ENCODE data around the gene DRAM2.
"Not testable (repeated sequence)": the region's sequence is repeated elsewhere in the genome, so short reads cannot be mapped to it uniquely, and the experiment has no call there.

DRAM2 gene

DNA sequence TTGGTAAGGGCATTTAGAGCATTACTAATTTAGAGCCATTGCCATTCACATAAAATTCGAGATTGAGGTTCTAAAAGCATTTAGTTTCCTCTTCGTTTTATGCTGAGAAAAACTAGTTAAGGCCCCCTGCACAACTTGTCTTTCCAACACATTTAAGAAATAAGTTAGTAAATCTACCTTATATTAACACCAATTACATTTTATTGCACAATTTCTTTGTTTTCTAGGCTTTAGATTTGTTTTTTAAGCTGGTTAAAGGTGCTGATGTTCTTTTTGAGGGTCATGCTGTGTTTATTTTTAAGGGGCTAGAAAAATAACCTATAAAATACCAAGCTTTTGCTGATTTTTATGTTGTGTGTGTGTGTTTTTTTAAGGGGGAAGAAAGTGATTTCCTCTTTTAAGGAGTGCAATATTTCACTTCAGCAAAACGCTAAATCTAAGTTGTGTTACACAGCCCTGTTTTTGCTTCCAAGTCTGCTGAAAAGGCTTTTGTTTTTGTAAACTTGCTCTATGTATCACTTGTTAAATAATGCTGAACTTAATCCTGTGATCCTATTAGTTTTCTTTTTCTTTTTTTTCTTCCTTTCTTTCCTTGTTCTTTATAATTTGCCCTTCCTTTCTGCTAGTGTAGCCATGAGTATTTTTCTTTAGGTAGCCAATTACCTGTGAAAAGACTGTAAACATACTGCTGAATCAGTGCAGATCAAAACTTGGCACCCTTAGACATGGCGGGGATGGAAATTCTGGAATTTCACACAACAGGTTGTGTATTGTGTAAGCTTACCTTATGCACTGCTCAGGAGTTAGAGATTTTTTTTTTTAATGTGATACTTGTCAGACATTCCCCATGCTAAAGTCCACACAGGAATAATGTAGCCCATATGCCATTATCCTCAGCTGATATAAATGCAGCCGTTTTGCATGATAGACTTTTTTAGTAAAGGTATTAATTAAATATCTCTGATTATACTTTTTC lies 1.6 kb upstream of the DRAM2 start:
- DNase-seq = no peak

DNA sequence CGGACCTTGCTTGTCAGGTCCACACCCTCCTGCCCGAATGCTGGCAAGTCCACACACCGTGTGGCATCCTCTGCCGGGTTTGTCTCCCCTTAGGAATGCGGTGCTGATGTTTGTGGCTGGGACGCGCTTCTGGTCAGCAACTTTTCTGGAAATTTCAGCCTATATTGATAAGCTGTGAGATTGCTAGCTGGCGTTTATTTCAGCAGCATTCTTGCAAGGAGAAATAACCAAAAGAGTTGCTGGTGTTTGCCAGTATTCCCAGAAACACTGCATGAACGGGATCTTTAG lies 731 bp upstream of the DRAM2 start:
- DNase-seq = peak; percentile 39

DNA sequence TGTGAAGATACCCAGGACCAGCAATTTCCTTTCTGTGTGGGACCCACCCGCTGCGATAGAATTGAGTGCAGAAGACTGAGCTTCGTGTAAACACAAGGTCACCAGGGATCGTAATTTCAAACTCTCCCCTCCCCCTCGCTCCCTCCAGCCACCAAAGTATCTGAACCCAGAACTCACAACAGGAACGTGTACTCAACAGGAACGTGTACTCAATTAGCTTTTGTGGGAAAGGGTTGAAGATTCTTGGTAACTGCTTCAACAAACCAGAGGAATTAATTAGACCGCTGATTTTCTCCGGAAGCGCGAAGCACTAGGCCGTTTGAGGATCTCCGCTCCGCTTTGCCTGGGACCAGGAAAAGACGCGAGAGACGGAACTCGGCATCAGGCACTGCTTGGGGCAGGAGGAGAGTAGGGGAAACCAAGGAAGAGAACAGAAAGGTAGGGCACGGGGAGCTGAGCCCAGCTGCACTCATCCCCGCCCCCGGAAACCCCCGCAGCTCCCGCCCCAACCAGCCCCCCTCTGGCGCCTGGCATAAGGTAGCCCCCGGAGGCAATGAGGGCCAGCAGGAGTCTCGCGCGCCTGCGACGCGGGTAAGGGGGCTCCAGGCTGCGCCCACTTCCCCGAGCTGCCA lies 453 bp downstream of the DRAM2 start:
- peak; percentile 50 for DNase-seq

DNA sequence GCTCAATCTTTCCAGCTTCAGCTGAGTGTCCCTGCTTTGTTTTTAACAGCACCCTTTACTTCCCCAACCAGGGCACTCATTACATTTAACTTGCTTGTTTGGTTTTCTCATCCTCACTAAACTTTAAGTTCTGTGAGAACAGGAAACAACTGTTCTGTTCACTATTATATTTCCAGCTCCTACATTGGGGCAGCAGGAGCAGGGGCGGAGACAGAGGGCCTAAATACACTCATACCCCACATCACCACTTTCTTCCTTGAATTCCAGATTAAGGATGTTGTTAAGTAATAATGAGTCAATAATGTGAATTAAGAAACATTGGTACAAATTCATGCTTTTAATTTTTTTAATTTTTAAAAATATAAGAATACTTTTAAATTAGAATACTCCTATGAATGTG lies 6.0 kb downstream of the DRAM2 start:
- no peak for DNase-seq

DNA sequence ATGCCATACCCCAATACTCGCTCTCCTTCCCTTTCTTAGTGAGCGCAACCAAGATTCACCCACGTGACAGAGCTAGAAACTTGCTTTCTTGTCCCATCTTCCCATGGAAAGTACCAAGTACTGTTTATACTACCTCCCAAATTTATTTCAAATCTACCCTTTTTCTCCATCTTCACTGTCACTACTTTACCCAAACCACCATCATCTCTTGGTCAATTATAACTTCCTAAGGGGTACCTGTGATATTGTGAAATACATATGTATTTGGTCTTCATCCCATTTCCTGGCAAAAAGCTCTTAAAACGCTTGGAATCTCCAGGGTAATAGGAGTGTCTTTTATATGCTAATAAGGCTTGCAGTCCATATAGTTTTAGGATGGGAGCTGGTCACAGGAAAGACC lies 8.2 kb downstream of the DRAM2 start:
- DNase-seq = no peak

DNA sequence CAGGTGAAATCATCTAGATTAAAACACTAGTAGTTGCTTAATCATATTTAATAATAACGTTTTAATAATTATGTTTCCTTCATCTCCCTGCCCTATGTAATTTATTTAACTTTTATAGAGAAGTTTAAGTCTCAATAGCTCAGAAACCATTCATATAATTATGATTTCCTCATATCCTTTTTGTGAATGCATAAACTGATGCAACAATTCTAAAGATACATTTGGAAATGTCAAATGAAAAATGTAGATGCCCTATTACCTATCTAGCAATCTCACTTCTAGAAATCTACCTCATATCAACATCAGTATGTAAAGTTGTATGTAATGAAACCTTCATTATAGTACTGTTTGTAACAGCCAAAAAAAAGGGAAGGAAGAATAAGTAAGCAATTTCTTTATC lies 10.5 kb downstream of the DRAM2 start:
- DNase-seq = no peak

DNA sequence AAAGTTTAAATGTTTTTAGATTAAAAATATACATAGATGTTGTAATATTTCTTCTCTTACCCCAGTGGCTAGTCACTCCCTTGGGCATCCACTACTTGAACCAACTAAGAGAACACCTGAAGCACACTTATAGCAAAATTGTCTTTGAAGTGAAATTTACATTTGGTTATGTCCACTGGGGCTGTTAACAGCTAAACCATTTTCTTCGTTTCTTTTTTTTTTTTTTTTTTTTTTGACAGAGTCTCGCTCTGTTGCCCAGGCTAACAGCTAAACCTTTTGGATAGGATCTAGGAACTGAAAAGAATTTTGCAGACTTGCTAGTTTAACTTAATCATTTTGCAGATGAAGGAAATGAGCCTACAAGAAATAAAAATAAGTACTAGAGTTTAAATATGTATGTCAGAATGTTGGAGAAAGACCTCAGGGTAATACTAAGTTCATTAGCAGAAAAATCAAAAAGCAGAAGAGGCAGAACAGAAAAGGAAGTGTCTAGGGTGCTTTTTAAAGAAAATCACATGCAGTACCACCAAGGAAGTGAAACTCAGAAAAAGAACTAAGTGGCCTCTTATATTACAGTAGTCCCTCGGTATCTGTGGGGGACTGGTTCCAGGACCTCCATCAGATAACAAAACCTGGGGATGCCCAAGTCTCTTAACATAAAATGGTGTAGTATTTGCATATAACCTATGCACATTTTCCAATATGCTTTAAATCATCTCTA lies 11.8 kb downstream of the DRAM2 start:
- no peak for DNase-seq

DNA sequence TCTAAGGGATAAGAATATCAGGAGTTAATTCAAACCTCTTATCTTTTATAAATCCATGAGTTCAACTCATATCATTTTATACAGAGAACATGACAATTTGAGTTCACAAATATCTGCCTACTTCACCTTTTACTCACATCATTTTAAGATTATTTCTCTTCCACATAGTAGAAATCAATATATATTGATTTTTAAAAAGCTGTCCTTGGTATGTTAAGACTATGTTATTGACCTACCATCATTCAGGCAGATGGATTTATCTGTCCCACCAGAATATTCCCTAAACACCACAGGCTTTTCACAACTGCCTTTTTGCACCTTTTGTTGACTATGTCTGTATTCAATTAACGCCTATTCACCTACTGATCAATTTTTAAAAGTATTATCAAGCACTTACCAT lies 13.5 kb downstream of the DRAM2 start:
- DNase-seq = no peak

DNA sequence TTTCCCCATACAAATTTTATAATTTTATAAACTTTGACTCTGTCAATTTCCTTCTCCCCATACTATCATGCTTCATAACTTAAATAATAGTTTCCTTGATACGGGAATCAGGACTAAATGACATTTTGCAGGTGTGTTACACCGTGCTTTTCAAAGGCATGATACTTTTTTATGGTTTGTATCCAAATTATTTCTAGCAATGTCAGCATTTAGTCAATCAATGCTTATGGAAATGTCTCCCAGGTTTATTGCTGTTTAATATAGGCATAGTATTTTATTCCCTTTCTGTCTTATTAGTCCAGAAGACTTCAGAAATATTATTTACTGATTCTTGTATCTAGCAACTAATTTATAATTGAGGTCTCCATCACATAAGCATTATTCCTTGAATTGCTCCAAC lies 23.4 kb downstream of the DRAM2 start:
- no peak for DNase-seq

DNA sequence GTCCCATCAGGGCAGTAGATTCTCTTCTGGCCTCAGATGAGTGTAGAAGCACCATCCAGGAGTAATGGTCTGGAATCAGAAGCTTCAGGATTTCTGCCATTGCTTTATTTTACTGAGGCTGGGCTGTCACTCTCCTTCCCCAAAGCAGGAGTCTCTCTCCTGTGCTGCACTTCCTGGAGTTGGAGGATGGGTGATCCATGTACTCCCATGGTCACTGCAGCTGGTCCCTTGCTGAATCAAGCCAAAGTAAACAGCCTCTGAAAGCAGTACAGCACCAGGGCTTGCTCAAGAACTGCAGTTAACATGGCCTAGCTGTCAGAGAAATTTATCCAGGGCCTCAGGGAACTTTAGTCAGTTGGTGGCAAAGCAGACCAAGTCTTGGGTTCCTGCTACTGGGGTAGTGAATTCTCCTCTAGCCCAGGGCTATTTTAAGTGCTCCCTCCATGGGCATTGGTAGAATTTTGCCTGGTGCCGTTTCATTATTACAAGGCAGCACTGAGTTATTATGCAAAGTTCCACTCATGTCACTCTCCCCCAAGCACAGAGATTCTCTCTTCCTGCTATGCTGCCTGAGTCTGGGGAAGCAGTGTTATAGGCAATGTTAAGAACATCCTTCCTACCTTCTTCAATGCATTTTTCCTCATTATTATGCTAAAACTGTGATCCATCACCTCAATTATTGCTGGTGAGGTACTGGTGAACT lies 29.5 kb downstream of the DRAM2 start:
- peak; percentile 3 for DNase-seq

DNA sequence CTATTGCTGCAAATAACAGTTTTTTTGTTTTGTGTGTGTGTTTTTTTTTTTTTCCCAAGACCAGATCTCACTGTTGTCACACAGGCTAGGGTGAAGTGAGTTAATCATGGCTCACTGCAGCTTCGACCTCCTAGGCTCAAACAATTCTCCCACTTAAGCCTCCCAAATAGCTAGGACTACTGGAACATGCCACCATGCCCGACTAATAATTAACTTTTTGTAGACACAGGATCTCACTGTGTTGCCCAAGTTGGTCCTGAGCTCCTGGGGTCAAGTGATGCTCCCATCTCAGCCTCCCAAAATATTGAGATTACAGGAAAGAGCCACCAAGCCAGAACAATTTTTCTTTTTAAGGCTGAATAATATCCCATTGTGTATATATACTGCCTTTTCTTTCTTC lies 34.9 kb downstream of the DRAM2 start:
- no peak for DNase-seq

DNA sequence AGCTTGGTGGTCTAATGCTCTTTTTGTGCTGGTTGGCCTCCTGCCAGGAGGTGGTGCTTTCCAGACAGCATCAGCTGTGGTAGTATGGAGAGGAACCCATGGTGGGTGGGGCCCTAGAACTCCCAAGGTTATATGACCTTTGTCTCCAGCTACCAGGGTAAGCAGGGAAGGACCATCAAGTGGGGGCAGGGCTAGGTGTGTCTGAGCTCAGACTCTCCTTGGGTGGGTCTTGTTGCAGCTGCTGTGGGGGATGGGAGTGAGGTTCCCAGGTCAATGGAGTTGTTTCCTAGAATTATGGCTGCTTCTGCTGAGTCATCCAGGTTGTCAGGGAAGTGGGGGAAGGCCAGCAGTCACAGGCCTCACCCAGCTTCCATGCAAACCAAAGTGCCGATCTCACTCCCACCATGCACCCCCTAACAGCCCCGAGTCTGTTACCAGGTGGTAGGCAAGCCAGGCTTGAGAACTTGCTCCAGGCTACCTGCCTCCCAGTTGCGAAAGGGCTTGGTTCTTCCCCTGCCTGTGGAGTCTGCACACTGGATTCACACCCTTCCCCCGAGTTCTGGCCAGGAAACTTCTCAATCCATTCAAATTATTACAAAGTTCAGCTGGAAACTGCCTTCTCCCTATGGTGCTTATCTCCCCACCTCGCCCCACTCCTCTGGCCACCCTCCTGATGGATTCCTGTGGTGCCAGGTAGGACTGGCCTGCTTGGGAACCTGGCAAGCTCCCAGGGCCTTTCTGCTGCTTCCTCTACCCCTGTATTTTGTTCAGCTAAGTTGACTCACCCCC lies 37.8 kb downstream of the DRAM2 start:
- no peak for DNase-seq

DNA sequence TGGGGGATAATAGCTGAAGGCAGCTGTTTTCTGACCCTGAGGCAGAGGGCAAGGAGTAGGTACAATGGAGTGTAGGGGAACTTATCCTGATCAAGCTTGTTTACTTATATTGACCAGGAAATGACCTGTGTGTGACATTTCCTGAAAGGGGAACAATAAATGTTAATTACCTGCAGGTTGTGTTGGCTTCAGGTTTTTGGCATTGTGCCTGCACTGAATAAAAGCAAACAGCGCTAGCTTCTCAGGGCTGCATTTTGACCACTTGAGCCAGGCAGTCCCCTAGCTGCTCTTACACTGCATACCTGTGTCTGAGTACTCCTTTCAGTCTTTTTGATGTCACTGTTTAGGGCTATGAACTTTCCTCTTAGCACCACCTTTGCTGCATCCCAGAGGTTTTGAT lies 40.6 kb downstream of the DRAM2 start:
- DNase-seq = no peak

DNA sequence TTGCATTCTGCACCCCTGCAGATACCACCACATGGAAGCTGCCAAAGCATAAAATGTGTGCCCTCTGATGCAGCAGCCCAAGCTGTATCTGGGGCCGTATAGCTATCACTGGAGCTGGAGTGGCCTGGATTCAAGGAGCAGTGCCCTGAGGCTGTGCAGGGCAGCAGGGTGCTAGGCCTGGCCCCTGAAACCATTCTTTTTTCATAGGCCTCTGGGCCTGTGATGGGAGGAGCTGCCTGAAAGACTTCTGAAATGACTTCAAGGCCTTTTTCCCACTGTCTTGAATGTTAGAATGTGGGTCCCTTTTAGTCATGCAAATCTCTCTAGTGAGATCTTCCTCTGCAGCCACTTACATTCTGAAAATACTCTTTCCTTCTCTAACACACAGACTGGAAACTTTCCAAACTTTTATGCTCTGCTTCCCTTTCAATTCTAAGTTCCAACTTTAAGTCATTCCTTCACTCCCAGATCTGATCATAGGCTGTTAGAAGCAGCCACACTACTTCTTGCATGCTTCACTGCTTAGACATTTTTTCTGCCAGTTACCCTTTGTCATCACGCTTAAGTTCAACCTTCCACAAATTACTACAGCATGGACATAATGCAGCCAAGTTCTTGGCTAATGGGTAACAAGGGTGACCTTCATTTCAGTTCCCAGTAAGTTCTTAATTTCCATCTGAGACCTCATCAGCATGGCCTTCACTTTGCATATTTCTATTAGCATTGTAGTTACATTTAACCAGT lies 42.4 kb downstream of the DRAM2 start:
- no peak for DNase-seq

DNA sequence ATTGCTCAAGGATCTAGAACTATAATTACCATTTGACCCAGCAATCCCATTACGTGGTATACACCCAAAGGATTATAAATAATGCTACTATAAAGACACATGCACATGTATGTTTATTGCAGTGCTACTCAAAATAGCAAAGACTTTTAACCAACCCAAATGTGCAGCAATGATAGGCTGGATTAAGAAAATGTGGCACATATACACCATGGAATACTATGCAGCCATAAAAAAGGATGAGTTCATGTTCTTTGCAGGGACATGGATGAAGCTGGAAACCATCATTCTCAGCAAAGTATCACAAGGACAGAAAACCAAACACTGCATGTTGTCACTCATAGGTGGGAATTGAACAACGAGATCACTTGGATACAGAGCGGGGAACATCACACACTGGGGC lies 44.5 kb downstream of the DRAM2 start:
- DNase-seq = not testable (repeated sequence)

DNA sequence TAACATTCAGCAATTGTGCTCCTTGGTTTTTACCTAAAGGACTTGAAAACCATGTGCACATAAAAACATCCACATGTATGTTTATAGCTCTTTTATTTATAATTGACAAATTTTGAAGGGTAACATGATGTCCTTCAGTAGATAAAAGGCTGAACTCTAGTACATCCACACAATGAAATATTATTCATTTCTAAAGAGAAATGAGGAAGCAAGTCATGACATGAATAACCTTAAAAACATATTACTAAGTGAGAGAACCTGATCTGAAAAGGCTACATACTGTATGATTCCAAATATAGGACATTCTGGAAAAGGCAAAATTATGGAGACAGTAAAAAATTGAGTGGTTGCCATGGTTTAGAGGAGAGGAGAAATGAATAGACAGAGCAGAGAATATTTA lies 50.3 kb downstream of the DRAM2 start:
- DNase-seq = no peak

DNA sequence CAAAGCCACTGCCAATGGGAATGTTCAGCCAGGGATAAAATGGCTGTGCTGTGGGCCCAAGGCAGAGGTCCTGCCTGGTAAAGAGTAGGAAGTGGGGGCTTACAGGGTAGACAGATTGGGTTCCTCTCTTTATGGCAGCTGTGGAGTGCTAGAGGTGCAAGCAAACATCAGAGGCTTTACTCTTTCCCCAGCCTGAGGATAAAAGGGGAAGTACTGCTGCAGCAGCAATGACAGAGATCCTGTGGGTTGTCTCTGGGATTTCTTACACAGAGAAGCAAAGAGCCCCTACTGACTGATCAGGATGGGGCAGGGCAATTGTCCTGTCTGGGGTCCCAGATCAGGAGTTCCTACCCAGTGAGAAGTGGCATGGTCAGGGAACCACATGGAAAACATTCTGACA lies 54.2 kb downstream of the DRAM2 start:
- DNase-seq = no peak

DNA sequence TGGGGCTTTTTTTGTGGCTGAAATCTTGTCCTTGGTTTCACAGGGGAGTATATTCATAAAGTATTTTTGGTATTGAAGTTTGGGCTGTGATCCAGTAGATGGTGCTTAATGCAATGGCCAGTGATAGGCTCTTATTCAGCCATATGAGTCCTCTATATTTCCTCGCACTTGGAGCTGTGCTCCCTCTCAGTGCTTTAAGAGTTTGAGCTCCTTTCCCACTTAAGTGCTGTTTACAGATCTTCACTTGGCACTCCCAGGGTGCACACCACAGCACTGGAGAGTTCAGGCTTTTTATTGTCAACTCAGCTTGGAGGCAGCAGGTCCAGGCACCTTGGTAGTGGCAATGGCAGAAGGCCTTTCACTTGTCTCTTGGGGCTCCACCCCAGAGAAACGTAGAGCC lies 54.9 kb downstream of the DRAM2 start:
- no peak for DNase-seq

DNA sequence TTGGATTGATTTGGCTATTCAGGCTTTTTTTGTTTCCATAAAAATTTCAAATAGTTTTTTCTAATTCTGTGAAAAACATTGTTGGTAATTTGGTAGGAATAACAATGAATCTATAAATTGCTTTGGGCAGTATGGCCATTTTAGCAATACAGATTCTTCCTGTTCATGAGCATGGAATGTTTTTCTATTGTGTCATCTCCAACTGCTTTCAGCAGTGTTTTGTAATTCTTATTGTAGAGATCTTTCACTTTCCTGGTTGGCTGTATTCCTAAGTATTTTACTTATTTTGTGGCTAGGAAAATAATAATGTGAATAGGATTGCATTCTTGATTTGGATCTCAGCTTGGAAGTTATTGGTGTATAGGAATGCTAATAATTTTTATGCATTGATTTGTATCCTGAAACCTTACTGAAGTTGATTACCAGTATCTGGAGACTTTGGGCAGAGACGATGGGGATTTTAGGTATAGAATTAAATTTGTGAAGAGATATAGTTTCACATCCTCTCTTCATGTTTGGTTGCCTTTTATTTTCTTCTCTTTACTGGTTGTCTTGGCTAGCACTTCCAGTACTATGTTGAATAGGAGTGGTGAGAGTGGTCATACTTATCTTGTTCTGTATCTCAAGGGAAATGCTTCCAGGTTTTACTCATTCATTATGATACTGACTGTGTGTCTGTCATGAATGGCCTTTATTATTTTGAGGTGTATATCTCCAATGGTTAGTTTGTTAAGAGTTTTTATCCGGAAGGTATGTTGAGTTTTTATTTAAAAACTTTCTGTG lies 57.3 kb downstream of the DRAM2 start:
- peak; percentile 47 for DNase-seq

DNA sequence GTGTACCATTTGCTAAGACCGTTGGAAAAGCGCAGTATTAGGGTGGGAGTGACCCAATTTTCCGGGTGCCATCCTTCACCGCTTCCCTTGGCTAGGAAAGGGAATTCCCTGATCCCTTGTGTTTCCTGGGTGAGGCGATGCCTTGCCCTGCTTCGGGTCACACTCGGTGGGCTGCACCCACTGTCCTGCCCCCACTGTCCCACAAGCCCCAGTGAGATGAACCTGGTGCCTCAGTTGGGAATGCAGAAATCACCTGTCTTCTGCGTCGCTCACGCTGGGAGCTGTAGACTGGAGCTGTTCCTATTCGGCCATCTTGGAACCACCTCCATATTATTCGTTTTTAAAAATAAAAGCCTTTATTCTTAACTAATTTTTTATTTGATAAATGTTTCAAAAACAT lies 60.6 kb downstream of the DRAM2 start:
- not testable (repeated sequence) for DNase-seq

DNA sequence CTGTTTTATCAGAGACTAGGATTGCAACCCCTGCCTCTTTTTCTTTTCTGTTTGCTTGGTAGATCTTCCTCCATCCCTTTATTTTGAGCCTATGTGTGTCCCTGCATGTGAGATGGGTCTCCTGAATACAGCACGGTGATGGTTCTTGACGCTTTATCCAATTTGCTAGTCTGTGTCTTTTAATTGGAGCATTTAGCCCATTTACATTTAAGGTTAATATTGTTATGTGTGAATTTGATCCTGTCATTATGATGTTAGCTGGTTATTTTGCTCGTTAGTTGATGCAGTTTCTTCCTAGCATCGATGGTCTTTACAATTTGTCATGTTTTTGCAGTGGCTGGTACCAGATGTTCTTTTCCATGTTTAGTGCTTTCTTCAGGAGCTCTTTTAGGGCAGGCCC lies 62.6 kb downstream of the DRAM2 start:
- DNase-seq = not testable (repeated sequence)
